Mesothelial cell of epicardium (in vitro differentiated cells): ENCODE measurements around the gene CDX1. TPM values are rescaled to one million over a fixed set of nuclear protein-coding genes. Genes with fewer than 3 reads are reported as not detected.
A peak's percentile ranks its signal among the peaks of the same experiment; 100 is the strongest.

Experiments used
- DNase-seq, 2 experiments: peaks; one replicate each; pipeline ENCODE4 v3.0.0; 2021; ENCODE audit warnings: low spot score in 2 of 2; ENCODE audit not compliant: unreplicated experiment in 2 of 2
- H3K27ac Mint-ChIP-seq: 2 replicates; pipeline ENCODE4 v1.8.0; 2021; ENCODE audit warnings: mixed read lengths
- H3K27me3 Mint-ChIP-seq: 2 replicates; pipeline ENCODE4 v1.8.0; 2021; ENCODE audit warnings: low read depth, mixed read lengths
- H3K36me3 Mint-ChIP-seq: 2 replicates; pipeline ENCODE4 v1.8.0; 2021; ENCODE audit warnings: mixed read lengths
- H3K4me1 Mint-ChIP-seq: 2 replicates; pipeline ENCODE4 v1.8.0; 2021; ENCODE audit warnings: mixed read lengths
- H3K4me3 Mint-ChIP-seq: 2 replicates; pipeline ENCODE4 v1.8.0; 2021; ENCODE audit warnings: mild to moderate bottlenecking, moderate library complexity, mixed read lengths
- H3K9me3 Mint-ChIP-seq: 2 replicates; pipeline ENCODE4 v1.8.0; 2021; ENCODE audit warnings: mixed read lengths
- total RNA-seq: library from RNA; stranded (reverse); gene quantifications from 3 replicates; pipeline ENCODE4 v1.2.1, GENCODE V29; 2021
- TF ChIP-seq, protein P1 (sequence below): fragments of 200-600 bp; sonication (generic); IDR thresholded peaks from one replicate; pipeline ENCODE4 v1.5.0; 2021; ENCODE audit warnings: antibody characterized with exemption; ENCODE audit not compliant: unreplicated experiment

CDX1 gene
- total RNA-seq, 1 donor from 2014 or later, result 0.51 TPM

DNA sequence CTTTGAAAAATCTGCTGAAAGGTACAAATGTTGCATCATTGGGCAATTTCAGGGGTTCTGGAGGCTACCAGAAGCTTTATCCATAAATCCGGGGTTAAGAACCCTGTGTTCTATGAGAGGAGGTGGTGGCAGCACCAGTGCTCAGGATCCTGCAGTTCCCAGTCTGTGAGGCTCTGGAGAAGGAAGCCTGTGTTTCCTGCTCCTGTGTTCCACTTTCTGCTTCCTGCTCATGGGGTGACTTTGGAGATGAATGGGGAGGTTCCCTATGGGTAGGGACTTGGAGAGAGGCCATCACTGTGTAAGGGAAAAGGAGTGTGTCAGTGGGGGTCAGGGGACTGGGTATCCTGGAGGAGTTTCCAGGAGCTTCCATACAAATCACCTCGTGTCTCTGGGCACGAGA, 2.3 kb downstream of the CDX1 start:
- no peaks in the 10 kb centered on the region for H3K36me3 Mint-ChIP-seq
- H3K4me1 Mint-ChIP-seq, result peaks cover 36% of the 10 kb centered on the region
- no peaks in the 10 kb centered on the region for H3K9me3 Mint-ChIP-seq
- no peak overlapping the region for H3K27ac Mint-ChIP-seq
- peaks cover 56% of the 10 kb centered on the region for H3K27me3 Mint-ChIP-seq
- DNase-seq, result no peak
- no peak overlapping the region for H3K4me3 Mint-ChIP-seq
- TF ChIP-seq, protein P1, sequence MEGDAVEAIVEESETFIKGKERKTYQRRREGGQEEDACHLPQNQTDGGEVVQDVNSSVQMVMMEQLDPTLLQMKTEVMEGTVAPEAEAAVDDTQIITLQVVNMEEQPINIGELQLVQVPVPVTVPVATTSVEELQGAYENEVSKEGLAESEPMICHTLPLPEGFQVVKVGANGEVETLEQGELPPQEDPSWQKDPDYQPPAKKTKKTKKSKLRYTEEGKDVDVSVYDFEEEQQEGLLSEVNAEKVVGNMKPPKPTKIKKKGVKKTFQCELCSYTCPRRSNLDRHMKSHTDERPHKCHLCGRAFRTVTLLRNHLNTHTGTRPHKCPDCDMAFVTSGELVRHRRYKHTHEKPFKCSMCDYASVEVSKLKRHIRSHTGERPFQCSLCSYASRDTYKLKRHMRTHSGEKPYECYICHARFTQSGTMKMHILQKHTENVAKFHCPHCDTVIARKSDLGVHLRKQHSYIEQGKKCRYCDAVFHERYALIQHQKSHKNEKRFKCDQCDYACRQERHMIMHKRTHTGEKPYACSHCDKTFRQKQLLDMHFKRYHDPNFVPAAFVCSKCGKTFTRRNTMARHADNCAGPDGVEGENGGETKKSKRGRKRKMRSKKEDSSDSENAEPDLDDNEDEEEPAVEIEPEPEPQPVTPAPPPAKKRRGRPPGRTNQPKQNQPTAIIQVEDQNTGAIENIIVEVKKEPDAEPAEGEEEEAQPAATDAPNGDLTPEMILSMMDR, result no peak

DNA sequence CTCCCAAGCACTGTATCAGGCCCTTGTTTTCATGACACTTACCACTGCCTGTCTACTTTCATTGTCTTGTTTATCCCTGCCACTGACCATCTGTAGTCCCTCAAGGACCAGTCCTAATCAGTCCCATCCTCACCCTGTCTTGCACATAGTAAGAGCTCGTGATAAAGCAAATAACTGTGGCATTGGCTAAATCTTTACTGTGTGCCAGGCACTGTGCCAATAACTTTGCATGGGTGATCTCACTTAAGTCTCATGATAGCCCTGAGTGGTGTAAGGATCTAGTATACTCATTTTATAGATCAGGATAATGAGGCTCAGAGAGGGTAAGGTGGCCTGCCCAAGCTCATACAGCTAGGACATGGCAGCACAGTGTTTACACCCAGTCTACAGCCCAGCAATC, 5.6 kb downstream of the CDX1 start:
- no peak overlapping the region for H3K4me3 Mint-ChIP-seq
- TF ChIP-seq, protein P1, result no peak
- H3K27me3 Mint-ChIP-seq, result peaks cover 39% of the 10 kb centered on the region
- H3K36me3 Mint-ChIP-seq, result no peaks in the 10 kb centered on the region
- peaks cover 22% of the 10 kb centered on the region for H3K4me1 Mint-ChIP-seq
- no peak for DNase-seq
- H3K27ac Mint-ChIP-seq, result no peak overlapping the region
- H3K9me3 Mint-ChIP-seq, result no peaks in the 10 kb centered on the region

DNA sequence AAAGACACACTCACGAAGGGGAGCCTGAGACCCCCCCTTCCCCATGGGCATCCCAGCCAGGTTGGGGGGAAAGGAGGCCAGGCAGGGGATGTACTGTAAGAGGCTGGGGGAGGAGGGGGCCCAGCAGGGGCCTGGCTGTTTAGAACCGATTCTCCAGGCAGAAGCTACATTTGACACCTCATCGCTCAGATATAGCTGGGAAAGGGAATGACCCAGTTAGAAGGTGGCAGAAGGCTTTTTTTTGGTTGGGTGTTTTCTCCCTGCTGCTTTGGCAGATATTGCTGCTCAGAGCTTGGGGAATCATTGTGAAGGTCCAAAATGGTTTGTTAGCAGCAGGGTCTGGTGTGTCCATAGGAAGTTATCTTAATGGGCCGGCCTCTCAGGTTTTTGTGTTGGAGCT, 6.0 kb downstream of the CDX1 start:
- Mint-ChIP-seq H3K4me3 (no peak overlapping the region), H3K4me1 (peaks cover 19% of the 10 kb centered on the region), H3K36me3 (no peaks in the 10 kb centered on the region), H3K27me3 (peaks cover 35% of the 10 kb centered on the region), H3K9me3 (no peaks in the 10 kb centered on the region), H3K27ac (no peak overlapping the region)
- TF ChIP-seq, protein P1, result no peak
- no peak for DNase-seq

DNA sequence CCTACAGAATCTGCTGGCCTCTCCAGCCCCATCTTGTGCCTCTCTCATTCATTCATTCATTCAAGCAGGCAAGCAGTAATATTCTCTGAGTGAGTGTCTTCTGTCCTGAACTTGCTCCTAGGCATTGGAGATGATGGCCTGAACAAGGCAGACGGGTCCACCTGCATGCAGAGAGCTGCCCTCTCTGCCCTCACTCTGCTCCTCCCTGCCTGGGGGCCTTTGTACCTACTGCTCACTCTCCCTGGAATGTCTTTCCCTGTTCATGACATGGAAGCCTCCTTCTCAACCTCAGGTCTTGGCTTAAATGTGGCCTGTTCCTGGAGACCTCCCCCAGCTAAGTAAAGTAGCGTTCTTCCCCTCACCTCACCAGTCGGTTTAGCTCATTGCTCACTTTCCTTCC, 6.6 kb downstream of the CDX1 start:
- peaks cover 29% of the 10 kb centered on the region for H3K27me3 Mint-ChIP-seq
- DNase-seq, result no peak

DNA sequence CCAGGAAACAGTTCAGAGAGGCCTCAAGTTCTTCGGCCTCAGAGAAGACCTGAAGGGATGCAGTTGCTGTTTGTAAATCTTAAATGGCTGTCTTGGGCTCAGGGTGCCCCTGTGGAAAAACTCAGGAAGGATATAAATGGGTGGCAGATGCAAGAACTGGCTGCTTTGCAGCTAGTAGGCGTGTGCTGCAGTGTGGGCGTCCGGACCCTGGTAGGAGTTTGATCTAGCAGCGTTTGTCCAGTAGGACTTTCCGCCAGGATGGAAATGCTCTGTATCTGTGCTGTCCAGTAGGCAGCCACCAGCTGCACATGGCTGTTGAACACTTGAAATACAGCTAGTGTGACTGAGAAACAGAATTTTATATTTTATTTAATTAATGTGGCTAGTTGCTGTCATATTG, 7.7 kb downstream of the CDX1 start:
- no peak overlapping the region for H3K4me3 Mint-ChIP-seq
- DNase-seq, result no peak
- no peaks in the 10 kb centered on the region for H3K36me3 Mint-ChIP-seq
- no peak overlapping the region for H3K27ac Mint-ChIP-seq
- peaks cover 15% of the 10 kb centered on the region for H3K4me1 Mint-ChIP-seq
- H3K9me3 Mint-ChIP-seq, result no peaks in the 10 kb centered on the region
- TF ChIP-seq, protein P1, result no peak
- H3K27me3 Mint-ChIP-seq, result peaks cover 18% of the 10 kb centered on the region

More for the DNA sequence above, 6.6 kb downstream of the CDX1 start:
- no peak overlapping the region for H3K4me3 Mint-ChIP-seq
- H3K27ac Mint-ChIP-seq, result peak overlapping the region; percentile 9
- H3K9me3 Mint-ChIP-seq, result no peaks in the 10 kb centered on the region
- TF ChIP-seq, protein P1, result no peak
- peaks cover 17% of the 10 kb centered on the region for H3K4me1 Mint-ChIP-seq
- H3K36me3 Mint-ChIP-seq, result no peaks in the 10 kb centered on the region

DNA sequence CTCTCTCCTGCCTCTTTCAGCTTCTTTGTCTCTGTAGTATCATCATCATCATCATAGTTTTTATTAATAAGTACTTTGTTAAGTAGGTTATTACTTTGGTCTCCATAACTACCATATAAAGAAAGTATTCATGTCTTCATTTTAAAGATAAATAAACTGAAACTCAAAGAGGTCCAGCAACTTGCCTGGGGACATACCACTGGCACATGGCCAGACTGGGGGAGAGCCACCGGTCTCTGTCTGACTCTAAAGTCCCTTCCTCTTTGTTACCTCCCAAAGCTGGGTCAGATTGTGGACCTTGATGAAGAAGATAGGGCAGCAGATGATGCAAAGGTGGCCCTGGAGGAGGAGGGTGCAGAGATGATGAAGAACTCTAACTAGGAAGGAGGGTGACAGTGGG, 8.5 kb downstream of the CDX1 start:
- Mint-ChIP-seq H3K36me3 (no peaks in the 10 kb centered on the region), H3K4me3 (no peak overlapping the region), H3K4me1 (peaks cover 15% of the 10 kb centered on the region), H3K27ac (no peak overlapping the region), H3K9me3 (no peaks in the 10 kb centered on the region), H3K27me3 (peaks cover 10% of the 10 kb centered on the region)
- TF ChIP-seq, protein P1, result no peak
- DNase-seq, result no peak
